GM21528 (cell line): ENCODE measurements around the gene POR.

Experiments
- ATAC-seq: cut with Tn5 transposase; IDR thresholded peaks from one replicate; pipeline ENCODE4 v1.9.1; 2021; ENCODE audit warnings: mild to moderate bottlenecking, moderate library complexity; ENCODE audit not compliant: unreplicated experiment, low FRiP score

The POR gene

GRCh38 chr7:75969704-75970498, 54.9 kb downstream of the POR start:
- no peak for ATAC-seq

GRCh38 chr7:75971309-75971960, 56.5 kb downstream of the POR start:
- no peak for ATAC-seq

DNA sequence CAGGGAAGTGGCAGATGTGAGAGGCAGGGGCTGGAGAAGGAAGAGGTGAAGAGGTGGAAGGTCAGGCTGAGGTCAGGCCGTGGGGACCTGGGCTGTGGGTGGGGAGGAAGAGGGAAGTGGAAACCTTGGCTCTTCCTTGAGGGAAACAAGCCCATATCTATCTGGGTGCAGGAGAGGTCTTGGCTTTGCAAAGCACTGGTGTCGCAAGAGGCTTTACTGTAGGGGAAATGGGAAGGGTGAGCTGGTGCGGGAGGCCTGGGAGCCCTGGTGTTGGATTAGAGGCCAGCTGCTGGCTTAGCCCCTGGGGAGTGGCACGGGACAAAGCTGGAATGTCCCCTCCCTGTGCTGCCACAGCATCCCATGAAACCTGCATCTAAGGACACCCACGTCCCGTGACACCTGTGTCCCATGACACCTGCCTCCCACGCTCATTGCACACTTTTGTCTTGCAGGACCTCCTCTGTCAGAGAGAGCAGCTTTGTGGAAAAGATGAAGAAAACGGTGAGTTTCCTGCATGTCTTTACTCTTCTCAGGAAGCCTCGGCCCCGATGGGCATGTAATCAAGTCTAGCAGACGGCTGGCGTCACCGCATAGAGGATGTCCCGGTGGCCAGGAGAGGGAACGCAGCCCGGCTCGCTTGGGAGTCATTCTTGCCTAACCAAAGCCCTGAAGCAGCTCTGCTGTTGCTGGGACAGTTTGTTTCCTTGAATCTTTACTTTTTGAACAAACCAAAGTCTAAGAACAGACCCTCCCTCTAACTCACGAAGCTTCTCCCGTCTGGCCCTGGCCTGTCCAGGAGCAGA, 57.2 kb downstream of the POR start:
- no peak for ATAC-seq

- no peak for ATAC-seq
These were observed 62.8 kb downstream of the POR start for GRCh38 chr7:75977743-75978142.

DNA sequence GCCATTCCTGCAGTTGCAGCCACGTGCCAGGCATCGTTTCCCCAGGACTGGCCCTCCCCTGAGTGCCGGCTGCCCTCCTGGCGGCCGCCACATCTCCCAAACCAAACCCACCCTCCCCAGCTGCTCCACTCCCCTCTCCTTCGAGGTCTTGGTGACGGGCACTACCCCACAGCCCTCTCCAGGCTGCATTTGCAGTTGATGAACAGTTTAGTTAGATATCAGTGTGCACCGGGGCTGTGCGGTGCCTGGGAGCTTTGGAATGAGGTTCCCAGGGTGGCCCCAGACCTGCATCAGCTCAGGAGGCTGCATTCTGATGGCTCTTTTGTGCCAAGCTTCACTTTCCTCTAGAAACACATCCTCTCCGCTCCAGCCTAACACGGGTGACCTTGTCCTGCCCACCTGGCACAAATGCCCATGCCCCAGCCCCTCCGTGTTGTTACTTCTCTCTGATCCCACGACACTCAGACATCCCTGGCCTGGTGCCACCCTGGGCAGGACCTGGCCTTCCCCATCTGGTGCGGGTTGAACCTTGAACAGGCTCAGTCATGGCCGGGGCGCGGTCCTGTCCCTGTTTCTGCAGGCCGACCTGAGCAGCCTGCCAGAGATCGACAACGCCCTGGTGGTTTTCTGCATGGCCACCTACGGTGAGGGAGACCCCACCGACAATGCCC, 64.9 kb downstream of the POR start:
- no peak for ATAC-seq

- no peak for ATAC-seq
These were observed 65.7 kb downstream of the POR start for GRCh38 chr7:75980430-75981202.

- no peak for ATAC-seq
These were observed 66.2 kb downstream of the POR start for GRCh38 chr7:75981203-75981452.

DNA sequence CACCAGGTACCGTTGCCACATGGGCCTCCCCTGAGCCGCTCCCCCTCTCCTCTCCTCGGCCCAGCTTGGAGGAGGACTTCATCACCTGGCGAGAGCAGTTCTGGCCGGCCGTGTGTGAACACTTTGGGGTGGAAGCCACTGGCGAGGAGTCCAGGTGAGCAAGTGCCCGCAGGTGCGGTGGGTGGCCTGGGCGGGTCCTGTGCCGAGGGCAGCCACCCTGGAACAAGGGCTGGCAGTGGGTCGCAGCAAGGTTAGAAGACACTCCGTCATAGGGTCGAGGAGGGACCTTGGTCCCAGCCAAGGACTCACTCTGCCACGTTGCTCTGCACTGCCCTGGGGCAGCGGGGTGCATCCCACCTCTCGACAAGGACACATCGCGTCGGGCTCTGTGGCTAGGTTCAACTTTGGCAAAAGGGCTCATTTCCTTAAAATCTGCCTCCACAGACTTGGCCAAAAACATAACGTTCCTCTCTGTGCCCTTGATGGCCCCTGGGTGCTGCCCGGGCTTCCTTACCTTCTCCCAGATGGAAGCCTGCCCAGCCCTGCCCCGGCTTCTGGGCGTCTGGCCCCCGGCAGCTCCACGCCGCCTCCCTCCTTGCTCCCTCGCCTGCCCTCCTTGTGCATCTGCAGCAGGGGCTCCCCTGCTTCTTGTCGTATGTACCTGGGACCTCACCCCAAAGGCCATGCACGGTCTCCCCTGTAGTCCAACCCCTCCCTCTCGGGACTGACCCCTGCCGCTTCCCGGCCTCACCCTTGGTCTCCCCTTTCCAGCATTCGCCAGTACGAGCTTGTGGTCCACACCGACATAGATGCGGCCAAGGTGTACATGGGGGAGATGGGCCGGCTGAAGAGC, 66.7 kb downstream of the POR start:
- ATAC-seq, result no peak

DNA sequence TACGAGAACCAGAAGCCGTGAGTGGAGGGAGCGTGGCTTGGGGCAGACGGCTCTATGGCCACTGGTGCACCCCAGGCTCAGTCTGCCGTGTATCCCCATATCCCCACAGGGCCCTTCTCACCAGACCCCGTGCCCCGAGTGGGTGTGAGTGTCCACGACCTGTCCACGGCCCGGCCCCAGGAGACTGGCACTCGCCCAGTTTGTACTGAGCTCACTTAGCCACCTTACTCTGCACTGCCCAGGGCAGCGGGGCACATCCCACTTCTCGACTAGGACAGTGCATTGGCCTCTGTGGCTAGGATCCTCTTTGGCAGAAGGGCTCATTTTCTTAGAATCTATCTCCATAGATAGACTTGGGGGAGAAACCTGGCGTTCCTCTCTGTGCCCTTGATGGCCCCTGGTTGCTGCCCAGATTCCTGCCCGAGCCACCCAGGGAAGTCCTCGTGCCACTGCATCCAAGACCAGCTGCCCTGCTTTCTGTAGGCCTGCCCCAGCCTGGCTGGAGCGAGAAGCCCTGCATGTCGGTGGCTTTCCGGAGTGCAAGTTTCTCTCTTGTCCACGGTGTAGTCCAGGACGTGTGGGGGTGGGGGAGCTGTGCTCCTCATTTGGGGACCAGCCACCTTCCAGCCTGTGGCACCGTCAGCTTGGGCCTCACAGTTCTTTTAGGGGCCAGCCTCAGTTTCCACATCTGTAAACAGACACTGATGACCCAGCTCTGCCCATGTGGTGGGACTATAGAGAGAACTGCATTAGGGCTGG, 67.5 kb downstream of the POR start:
- ATAC-seq, result no peak

DNA sequence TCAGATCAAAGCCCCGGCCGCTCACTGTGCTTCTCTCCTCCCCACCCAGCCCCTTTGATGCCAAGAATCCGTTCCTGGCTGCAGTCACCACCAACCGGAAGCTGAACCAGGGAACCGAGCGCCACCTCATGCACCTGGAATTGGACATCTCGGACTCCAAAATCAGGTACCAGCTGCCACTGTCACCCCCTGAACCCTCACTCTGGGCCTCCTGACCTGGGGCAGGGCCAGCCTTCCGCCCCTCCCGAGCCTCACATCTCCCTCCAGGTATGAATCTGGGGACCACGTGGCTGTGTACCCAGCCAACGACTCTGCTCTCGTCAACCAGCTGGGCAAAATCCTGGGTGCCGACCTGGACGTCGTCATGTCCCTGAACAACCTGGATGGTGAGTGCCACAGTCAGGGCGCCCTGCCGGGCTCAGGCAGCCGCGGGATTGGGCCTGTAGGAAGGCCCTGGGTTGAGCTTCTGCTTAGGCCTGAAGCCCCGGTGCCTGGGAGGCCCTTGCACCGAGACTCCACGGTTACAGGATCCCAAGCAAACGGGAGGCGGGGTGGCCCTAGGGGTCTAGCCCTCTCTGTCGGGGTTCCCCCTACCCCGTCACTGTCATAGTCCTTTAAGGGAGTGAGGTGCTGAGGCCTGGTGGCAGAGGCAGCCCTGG, 68.6 kb downstream of the POR start:
- ATAC-seq, result no peak

- ATAC-seq, result no peak
These were observed 69.4 kb downstream of the POR start for GRCh38 chr7:75984130-75985008.

DNA sequence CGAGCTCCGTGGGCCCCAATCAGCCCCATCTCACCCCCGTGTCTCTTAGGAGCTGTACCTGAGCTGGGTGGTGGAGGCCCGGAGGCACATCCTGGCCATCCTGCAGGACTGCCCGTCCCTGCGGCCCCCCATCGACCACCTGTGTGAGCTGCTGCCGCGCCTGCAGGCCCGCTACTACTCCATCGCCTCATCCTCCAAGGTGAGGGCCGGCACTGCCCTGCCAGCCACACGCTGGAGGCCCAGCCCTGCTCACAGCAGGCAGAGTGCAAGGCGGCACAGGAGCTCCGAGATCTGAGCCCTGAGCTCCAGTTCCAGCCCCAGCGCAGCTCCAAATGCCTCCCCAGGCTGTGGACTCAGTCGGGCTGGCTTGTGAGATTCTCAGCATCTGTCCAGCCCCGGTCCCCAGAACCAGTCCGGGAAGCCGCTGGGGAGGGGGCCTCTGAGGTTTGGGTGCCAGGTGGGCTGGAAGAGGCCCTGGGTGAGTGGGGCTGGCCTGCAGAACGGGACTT, 70.1 kb downstream of the POR start:
- no peak for ATAC-seq

DNA sequence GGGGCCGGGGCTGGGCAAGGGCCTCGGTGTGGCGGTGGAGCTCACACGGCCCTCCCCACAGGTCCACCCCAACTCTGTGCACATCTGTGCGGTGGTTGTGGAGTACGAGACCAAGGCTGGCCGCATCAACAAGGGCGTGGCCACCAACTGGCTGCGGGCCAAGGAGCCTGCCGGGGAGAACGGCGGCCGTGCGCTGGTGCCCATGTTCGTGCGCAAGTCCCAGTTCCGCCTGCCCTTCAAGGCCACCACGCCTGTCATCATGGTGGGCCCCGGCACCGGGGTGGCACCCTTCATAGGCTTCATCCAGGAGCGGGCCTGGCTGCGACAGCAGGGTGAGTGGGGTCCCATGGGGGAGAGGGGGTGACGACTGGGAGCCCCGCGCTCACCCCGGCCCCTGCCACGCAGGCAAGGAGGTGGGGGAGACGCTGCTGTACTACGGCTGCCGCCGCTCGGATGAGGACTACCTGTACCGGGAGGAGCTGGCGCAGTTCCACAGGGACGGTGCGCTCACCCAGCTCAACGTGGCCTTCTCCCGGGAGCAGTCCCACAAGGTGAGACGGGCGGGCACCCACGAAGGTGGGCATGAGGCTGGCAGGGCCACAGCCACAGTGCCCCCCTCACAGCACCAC, 70.7 kb downstream of the POR start:
- no peak for ATAC-seq

DNA sequence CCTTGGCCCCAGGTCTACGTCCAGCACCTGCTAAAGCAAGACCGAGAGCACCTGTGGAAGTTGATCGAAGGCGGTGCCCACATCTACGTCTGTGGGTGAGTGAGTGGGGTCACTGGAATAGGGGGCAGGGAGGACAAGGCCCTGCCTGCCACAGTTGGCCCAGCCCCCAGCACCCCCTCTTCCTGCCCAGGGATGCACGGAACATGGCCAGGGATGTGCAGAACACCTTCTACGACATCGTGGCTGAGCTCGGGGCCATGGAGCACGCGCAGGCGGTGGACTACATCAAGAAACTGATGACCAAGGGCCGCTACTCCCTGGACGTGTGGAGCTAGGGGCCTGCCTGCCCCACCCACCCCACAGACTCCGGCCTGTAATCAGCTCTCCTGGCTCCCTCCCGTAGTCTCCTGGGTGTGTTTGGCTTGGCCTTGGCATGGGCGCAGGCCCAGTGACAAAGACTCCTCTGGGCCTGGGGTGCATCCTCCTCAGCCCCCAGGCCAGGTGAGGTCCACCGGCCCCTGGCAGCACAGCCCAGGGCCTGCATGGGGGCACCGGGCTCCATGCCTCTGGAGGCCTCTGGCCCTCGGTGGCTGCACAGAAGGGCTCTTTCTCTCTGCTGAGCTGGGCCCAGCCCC, 71.3 kb downstream of the POR start:
- no peak for ATAC-seq

- ATAC-seq, result no peak
These were observed 72.3 kb downstream of the POR start for GRCh38 chr7:75987026-75987804.
